ENCODE results near the gene DMRT3. TPM values are rescaled to one million over a fixed set of nuclear protein-coding genes. Genes with fewer than 3 reads are reported as not detected.

Gene DMRT3
- total and polyA plus RNA-seq, 4 donors, result not detected

DNA sequence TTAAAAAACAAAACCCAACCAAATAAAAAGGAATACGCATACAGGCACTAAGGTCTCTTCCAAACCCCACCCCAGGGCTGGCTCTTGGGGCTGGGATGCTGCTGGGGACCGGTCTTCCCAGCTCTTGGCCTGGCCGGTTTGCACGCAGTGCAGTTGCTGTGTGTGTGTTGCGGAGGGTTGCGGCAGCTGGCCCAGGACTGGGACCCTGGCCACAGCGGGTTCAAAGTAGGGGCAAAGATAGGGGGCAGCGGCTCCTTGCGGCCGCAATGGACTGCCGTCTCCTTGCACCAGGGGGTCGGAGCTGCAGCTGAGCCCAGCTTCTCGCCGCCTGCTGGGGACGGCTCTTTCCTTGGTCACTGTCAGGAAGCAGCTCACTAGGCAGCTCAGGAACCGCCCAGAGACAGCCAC lies 5.0 kb downstream of the DMRT3 start:
- peaks cover 7 to 35% (median 29%) of the 10 kb centered on the region in 4 donors for H3K27me3 ChIP-seq (ENCODE audit: control insufficient read depth in 4 of 4, insufficient read depth in 4 of 4, low read length in 3 of 4)
- 7% methylated on average over 16 of the region's 16 CpGs for WGBS
- H3K27ac ChIP-seq (ENCODE audit: low read depth in 1 of 2, low read length in 2 of 2), result no peak overlapping the region
- no peaks in the 10 kb centered on the region for H3K36me3 ChIP-seq (ENCODE audit: control insufficient read depth in 4 of 4, insufficient read depth in 3 of 4, low read depth in 1 of 4, low read length in 3 of 4)
- H3K9me3 ChIP-seq (ENCODE audit: control insufficient read depth in 4 of 4, low read length in 3 of 4), result no peaks in the 10 kb centered on the region
- peaks cover 0 to 10% (median 5%) of the 10 kb centered on the region in 4 donors for H3K4me1 ChIP-seq (ENCODE audit: control insufficient read depth in 4 of 4, insufficient read depth in 4 of 4, low read length in 3 of 4)
- H3K4me3 ChIP-seq (ENCODE audit: low read depth in 1 of 3, low read length in 3 of 3), result no peak overlapping the region
- no peak overlapping the region for H3K9ac ChIP-seq (ENCODE audit: low read depth in 1 of 2, low read length in 2 of 2)
- no peak for DNase-seq (ENCODE audit: low spot score)
- TF ChIP-seq HNF4G (IDR thresholded peaks at IDR 0.05) (no peak), GABPA (IDR thresholded peaks at IDR 0.05 in 1 of 2, conservative IDR thresholded peaks at IDR 0.05 in 1 of 2) (no peak), TAF1 (conservative IDR thresholded peaks at IDR 0.05) (no peak), FOXA2 (IDR thresholded peaks at IDR 0.05) (no peak)

DNA sequence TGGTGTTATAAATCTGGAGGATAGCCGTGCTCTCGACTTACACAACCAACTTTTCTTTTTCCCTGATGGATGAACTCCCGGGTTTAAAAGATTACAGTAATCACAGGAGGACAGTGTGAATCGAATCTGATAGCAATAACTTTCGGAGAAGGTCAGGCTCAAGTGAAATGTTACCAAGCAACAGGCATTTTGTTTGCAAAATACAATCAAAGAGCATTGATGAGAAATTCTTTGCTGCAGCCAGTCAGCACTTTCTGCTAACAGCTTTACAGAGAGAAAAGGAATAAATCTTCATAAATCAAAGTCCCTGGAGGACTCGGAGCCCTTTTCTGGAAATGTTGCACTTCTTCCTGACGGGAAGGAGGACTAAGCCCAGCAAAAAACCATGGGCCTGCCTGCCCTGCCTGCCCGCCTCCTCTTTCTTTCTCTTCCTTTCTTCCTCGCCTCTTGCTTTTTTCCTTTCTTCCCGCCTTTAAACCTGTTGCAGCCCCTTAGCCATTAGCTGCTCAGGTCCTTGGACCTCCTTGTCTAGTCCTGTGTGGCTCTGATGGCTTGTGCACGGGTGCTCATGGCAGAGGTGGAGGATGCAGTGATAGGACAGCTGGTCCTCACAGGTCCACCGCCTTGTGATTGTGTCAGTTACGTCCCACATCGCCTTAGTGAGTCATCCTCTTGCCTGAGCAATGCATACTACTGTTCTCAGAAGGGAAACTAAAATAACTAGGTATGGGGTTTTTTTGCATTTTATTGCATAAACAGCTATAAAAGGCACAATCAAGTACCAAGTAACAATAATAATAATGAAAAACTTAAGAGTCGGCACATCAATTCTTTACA lies 6.2 kb downstream of the DMRT3 start:
- no peaks in the 10 kb centered on the region for H3K9me3 ChIP-seq (ENCODE audit: control insufficient read depth in 4 of 4, low read length in 3 of 4)
- H3K27me3 ChIP-seq (ENCODE audit: control insufficient read depth in 4 of 4, insufficient read depth in 4 of 4, low read length in 3 of 4), result peaks cover 9 to 40% (median 25%) of the 10 kb centered on the region in 4 donors
- 53% methylated on average over 15 of the region's 15 CpGs for WGBS
- DNase-seq (ENCODE audit: low spot score), result no peak
- H3K9ac ChIP-seq (ENCODE audit: low read depth in 1 of 2, low read length in 2 of 2), result no peak overlapping the region
- H3K4me3 ChIP-seq (ENCODE audit: low read depth in 1 of 3, low read length in 3 of 3), result no peak overlapping the region
- no peaks in the 10 kb centered on the region for H3K36me3 ChIP-seq (ENCODE audit: control insufficient read depth in 4 of 4, insufficient read depth in 3 of 4, low read depth in 1 of 4, low read length in 3 of 4)
- no peak overlapping the region for H3K27ac ChIP-seq (ENCODE audit: low read depth in 1 of 2, low read length in 2 of 2)
- TF ChIP-seq, protein P1, sequence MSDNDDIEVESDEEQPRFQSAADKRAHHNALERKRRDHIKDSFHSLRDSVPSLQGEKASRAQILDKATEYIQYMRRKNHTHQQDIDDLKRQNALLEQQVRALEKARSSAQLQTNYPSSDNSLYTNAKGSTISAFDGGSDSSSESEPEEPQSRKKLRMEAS (IDR thresholded peaks at IDR 0.05), result no peak
- TF ChIP-seq, protein P2, sequence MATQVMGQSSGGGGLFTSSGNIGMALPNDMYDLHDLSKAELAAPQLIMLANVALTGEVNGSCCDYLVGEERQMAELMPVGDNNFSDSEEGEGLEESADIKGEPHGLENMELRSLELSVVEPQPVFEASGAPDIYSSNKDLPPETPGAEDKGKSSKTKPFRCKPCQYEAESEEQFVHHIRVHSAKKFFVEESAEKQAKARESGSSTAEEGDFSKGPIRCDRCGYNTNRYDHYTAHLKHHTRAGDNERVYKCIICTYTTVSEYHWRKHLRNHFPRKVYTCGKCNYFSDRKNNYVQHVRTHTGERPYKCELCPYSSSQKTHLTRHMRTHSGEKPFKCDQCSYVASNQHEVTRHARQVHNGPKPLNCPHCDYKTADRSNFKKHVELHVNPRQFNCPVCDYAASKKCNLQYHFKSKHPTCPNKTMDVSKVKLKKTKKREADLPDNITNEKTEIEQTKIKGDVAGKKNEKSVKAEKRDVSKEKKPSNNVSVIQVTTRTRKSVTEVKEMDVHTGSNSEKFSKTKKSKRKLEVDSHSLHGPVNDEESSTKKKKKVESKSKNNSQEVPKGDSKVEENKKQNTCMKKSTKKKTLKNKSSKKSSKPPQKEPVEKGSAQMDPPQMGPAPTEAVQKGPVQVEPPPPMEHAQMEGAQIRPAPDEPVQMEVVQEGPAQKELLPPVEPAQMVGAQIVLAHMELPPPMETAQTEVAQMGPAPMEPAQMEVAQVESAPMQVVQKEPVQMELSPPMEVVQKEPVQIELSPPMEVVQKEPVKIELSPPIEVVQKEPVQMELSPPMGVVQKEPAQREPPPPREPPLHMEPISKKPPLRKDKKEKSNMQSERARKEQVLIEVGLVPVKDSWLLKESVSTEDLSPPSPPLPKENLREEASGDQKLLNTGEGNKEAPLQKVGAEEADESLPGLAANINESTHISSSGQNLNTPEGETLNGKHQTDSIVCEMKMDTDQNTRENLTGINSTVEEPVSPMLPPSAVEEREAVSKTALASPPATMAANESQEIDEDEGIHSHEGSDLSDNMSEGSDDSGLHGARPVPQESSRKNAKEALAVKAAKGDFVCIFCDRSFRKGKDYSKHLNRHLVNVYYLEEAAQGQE (IDR thresholded peaks at IDR 0.05), result no peak
- TF ChIP-seq, protein P3, sequence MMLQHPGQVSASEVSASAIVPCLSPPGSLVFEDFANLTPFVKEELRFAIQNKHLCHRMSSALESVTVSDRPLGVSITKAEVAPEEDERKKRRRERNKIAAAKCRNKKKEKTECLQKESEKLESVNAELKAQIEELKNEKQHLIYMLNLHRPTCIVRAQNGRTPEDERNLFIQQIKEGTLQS (IDR thresholded peaks at IDR 0.05), result no peak
- TF ChIP-seq JUND (IDR thresholded peaks at IDR 0.05) (no peak), FOXA1 (IDR thresholded peaks at IDR 0.05) (no peak), NR2F2 (IDR thresholded peaks at IDR 0.05) (no peak), FOXA2 (IDR thresholded peaks at IDR 0.05) (no peak), YY1 (IDR thresholded peaks at IDR 0.05) (no peak), RAD21 (IDR thresholded peaks at IDR 0.05) (no peak), EGR1 (IDR thresholded peaks at IDR 0.05; ENCODE audit: low read depth in 2 of 2) (no peak), SP1 (IDR thresholded peaks at IDR 0.05) (no peak), HNF4G (IDR thresholded peaks at IDR 0.05) (no peak), RXRA (IDR thresholded peaks at IDR 0.05) (no peak), HNF4A (conservative IDR thresholded peaks at IDR 0.05) (no peak)
- peaks cover 0 to 2% (median 0%) of the 10 kb centered on the region in 4 donors for H3K4me1 ChIP-seq (ENCODE audit: control insufficient read depth in 4 of 4, insufficient read depth in 4 of 4, low read length in 3 of 4)
